HG02798 (cell line): Measurements from ENCODE around the gene PIP5K1C.

Source experiments
- ATAC-seq: cut with Tn5 transposase; IDR thresholded peaks from one replicate; pipeline ENCODE4 v1.9.1; 2021; ENCODE audit warnings: mild to moderate bottlenecking; ENCODE audit not compliant: unreplicated experiment, poor library complexity

PIP5K1C gene

GRCh38 chr19:3664879-3665642 is 35.2 kb downstream of the PIP5K1C start:
- no peak for ATAC-seq

GRCh38 chr19:3663838-3664237 is 36.4 kb downstream of the PIP5K1C start:
- no peak for ATAC-seq

- no peak for ATAC-seq
Measured at GRCh38 chr19:3661284-3662238, 38.7 kb downstream of the PIP5K1C start.

- ATAC-seq: no peak
Measured at GRCh38 chr19:3660493-3661219, 39.6 kb downstream of the PIP5K1C start.

- no peak for ATAC-seq
Measured at GRCh38 chr19:3659746-3660112, 40.5 kb downstream of the PIP5K1C start.

GRCh38 chr19:3658870-3659745 is 41.2 kb downstream of the PIP5K1C start:
- ATAC-seq: no peak

- no peak for ATAC-seq
Measured at GRCh38 chr19:3658004-3658869, 42.0 kb downstream of the PIP5K1C start.

GRCh38 chr19:3657395-3657769 is 42.9 kb downstream of the PIP5K1C start:
- ATAC-seq: no peak

- ATAC-seq: no peak
Measured at GRCh38 chr19:3656747-3657394, 43.4 kb downstream of the PIP5K1C start.

- ATAC-seq: no peak
Measured at GRCh38 chr19:3656073-3656746, 44.1 kb downstream of the PIP5K1C start.

GRCh38 chr19:3655402-3656072 is 44.7 kb downstream of the PIP5K1C start:
- no peak for ATAC-seq

- no peak for ATAC-seq
Measured at GRCh38 chr19:3653865-3654513, 46.3 kb downstream of the PIP5K1C start.

GRCh38 chr19:3653081-3653795 is 47.0 kb downstream of the PIP5K1C start:
- ATAC-seq: no peak

GRCh38 chr19:3652422-3652821 is 47.8 kb downstream of the PIP5K1C start:
- no peak for ATAC-seq

GRCh38 chr19:3651684-3652083 is 48.6 kb downstream of the PIP5K1C start:
- ATAC-seq: no peak

GRCh38 chr19:3649888-3650287 is 50.4 kb downstream of the PIP5K1C start:
- ATAC-seq: no peak
